GM21367 (cell line): Measurements from ENCODE around the gene SUPT16H.
"Not testable (repeated sequence)": the region's sequence is repeated elsewhere in the genome, so short reads cannot be mapped to it uniquely, and the experiment has no call there.

Source experiments
- ATAC-seq: cut with Tn5 transposase; IDR thresholded peaks from one replicate; pipeline ENCODE4 v1.9.1; 2021; ENCODE audit not compliant: unreplicated experiment

Gene SUPT16H

DNA sequence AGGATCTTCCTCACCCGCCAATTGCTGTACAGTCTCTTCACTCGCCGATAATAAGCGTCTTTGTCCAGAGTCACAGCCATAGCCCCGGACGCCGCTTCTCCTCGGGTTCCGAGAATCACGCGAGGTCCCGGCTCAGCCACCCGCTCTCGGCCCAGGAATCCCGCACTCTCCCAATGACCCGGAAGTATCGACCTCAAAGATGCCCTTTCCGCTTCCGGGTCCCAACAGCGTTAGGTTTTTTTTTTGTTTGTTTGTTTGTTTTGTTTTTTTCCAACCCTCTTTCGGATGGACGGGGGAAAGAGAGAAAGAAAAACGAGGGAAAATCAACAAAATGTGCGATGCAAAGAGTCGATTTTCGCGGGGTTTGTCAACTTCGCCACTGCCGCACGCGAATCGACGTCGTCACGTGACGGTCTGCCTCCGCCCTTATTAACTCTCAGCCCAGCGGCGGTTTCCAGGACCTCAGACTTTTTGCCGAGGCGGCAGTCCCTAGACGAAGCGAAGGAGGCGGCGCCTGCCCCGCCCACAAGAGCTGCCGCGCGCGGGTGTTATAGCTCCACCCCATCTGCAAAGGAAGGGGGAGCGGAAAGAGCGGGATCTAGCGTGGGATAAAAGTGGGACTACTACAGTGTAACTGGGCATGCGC is at the start of gene SUPT16H:
SUPT16H (minus strand) TSS at position 172 of the 646 bp plus-strand sequence; CDS start at position 80, 92 bp downstream.
- peak; percentile 88 for ATAC-seq

DNA sequence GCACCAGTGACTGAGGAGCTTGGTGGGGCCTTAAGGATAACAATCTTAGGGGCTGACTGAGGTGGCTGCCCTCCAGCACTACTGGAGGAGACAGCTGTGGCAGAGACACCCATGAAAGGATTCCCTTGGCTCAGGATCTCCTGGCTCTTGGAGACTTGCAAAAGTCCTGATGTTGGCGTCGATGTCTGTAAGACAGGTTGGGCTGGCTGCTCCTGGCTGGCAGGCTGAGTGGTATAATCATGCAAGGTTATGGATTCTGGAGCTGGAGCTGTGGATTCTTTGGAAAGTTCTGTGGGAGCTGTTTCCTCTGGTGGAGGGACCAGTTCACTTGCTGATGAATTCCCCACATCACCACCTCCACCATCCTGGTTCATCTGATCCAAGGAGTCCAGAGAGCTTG is 47.3 kb upstream of the SUPT16H start:
- ATAC-seq, result no peak

DNA sequence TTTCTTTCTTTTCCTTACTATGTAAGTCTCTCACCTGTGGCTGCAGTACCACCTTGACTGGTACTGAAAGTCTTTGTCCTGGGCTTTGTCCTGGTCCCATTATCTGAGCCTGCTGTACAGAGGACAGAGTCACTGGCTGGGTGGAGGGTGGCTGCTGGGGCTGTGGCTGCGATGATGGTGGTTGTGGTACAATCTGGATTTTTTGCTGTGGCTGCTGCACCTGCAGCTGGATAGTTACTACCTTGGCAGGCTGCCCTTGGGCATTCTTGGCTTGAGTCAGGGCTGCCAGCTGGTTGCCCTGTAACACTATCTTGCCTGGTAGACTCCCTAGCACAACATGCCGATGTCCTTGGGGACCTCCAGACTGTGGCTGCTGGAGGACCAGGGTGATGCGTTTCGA is 45.1 kb upstream of the SUPT16H start:
- no peak for ATAC-seq

DNA sequence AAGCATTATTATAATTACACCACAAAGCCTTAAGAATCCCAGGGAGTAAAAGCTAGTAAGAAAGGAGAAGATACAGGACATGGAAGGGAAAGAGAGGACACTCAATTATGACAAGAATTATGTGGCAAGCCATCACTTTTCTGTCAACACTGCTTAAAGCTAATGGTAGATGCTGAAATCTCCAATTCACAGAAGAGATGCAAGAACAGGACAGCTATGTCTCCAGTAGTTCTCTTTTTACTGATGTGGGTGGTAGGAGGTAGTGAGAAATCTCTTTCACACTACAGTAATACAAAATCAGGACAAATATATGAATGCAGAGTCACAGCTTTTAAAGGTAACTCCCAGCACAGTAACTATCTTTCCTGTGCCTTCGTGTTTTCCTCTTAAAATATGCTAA is 42.9 kb upstream of the SUPT16H start:
- no peak for ATAC-seq

DNA sequence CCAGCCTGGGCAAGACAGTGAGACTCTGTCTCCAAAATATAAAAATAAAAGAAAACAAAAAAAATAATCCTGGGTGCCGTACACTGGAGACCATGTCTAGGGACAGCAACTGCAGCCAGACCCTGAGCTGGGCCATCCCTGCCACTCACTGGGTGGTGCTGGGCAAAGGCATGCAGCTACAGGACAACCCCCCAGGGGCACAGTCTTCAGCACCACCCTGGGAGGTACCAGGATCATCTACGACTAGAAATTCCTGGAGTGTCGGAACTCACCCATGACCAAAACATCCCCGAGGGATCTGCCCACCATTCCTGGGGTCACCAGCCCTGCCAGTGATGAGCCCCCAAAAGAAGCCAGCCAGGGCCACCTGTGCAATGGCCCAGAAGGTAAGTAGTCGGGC is 35.7 kb upstream of the SUPT16H start:
- ATAC-seq, result no peak

DNA sequence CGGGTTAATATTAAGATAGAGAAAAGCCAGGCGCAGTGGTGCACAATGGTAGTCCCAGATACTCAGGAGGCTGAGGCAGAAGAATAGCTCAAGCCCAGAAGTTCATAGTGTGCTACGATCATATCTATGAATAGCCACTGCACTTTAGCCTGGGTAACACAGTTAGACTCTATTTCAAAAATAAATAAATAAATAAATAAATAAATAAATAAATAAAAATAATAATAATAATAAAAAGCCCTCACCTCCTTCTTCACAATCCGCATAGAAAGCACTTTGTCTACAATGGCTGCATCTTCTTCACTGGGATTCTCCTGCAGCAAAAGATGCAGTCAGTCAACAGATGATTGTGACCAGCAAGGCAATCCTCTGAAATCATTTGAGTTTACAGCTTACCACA is 31.5 kb upstream of the SUPT16H start:
- no peak for ATAC-seq

DNA sequence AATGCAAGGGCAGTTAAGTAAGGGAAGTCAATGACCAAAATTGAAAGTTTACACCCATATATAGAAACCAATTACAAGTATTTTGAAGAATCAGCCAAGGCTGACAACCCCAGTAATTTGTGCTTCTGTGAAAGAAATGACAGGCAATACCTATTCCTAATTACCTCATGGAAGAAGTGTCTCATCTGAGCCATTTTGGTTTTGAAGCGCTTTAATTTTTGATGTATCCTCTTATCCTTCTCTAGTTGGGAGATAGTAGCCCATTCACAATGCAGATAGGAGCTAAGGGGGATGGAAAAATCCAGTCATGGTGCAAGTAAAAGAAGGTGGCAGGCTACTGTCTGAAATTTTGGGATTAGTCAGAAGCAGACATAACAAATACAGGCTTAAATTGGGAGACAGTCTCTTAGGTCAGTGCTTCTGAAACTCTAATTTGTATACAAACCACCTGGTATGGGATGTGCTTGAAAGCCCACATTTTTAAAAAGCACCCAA is 30.4 kb upstream of the SUPT16H start:
- ATAC-seq, result no peak

DNA sequence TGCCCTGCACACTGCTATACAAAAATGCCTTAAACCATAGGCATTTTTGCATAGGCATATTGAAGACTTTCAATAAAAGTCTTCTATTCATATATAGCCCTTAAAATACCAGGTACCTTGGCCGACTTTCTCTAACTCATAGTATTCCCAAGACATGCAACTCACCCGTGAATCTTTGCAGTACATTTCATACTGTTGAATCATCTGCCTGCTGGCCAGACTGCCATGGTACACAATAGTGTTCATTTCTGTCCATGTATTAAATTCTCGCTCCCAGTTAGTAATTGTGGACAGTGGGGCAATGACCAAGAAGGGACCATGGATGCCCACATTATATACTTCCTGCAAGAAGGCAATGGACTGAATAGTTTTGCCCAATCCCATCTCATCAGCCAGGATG is 24.3 kb upstream of the SUPT16H start:
- no peak for ATAC-seq

DNA sequence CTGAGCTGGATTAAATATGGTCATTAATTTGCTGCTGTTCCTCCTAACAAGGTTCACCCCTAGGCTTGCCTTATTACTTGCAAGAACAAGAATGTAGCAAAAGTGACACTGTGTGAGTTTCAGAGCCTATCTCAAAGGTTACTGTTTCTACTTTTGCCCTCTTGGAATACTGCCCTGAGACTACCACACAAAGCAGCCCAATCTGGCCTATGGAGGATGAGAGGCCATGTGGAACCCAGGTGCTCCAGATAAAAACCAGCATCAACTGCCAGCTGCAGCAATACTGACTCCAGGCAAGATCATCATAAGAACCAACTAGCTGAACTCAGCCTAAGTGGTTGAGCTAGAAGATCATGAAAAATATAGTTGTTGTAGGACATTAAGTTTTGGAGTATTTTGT is 22.4 kb upstream of the SUPT16H start:
- no peak for ATAC-seq

DNA sequence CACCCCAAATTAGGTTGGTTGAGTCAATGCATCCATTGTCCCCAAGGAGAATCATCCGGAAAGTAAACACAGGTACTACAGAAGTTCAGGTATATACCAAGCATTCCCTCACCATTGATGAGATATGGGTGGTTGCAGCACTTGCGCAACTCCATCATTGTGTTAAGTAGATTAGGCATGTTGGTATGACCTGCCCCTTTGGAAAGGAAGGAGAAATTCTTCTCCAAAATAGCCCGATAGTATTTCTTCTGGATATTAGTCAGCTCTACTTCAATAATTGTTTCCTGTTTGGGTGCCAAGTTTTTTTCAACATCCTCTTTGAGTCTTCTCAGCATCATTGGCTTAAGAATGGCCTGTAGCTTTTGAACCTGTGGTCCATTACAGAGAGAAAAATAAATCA is 21.3 kb upstream of the SUPT16H start:
- ATAC-seq, result no peak

DNA sequence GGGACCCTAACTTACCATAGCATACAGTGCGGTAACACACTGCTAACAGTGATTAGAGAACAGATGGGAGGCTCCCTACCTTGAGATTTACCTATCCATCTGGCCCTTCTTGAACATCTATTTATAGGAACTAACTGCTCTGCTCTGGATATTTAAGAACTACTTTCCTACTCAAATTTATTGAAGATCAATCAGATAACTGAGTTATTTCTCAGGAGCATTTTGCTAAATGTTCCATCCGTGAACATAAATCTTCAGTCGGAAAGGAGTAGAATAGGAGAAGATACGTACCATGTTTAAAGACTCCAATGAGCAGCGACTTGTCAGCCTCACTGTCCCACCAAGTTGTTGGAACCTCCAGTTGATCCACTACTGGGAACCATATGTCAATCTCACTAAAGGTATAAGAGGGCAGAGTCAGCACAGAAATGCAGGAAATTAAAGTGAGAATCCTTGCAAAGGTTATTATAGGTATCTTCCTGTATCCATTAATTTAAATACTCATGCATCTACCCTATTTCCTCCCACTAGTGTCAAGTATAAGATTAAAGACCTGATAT is 15.6 kb upstream of the SUPT16H start:
- no peak for ATAC-seq

DNA sequence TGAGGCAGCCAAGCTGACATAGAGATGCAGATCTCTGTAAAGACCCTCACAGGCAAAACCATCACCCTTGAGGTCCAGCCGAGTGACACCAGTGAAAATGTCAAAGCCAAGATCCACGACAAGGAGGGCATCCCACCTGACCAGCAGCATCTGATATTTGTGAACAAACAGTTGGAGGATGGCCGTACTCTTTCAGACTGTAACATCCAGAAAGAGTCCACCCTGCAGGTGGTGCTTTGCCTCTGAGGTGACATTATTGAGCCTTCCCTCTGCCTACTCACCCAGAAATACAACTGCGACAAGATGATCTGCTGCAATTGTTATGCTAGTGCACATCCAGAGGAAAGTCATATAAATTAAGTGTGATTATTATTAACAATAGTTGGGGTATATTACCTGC is 15.1 kb upstream of the SUPT16H start:
- no peak for ATAC-seq

DNA sequence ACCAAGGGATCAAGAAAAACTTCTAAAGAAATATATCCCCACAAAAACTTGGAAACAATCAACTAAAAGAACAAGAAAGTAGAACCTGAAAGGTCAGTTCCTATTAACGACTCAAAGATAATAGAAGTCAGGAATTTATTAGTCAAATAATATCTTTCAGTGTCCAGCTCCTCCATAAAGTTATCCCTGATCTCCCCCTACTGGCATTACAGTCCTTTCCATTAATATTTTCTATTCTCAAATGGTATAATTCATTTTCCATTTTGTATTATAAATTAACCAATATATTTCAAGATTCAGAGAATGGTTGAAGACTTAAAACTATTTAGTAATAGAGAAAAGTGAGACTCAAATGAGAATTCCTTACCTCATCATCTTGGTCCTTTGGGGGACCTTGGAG is 11.6 kb upstream of the SUPT16H start:
- ATAC-seq, result no peak

DNA sequence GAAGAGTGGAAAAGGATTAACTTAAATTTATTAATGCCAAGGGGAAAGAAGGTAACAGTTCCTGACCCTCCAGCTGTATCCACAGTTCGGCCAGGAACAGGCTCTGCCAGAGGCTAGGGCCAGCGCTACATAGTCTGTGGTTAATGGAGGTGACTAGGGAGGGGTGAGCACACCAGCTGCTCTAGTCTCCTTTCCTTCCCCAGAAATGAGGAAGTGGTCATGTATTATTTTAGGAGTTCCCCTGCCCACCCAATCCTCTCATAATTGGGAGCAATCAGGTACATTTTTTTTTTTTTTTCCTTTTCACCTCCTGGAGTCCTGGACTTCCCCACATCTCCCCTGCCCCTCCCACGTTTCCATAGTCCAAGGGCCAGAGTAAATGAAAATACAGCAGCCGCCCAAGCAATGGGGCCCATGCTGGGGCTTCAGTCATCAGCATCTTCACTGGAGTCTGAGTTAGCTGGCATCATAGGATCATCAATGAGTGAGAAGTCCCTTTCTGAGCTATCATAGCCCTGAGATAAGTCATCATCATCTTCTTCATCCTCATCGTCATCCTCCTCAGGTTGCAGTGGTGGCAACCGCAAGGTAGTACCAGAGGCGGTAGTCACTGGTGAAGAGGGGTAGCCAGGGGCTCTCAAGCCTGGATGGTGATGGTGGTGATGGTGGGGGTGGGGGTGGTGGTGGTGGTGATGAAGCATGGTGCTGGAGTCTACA is 1.5 kb upstream of the SUPT16H start:
- ATAC-seq, result no peak

DNA sequence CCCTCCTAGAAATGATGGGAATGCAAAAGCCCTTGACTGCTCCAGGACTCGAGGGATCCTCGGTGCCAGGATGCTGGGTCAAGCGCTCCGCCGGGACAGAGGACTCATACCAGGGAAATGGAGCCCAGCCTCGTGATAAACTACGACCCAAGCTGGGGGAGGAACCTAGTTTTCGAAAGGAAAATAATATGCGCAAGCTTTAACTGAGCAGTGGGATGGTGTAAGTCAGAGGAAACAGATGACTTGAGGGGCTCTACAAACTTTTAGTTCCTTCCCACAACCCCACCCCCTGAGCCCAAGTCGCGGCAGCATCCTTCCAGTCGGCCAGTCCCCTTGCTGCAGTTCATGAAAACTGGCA is 654 bp upstream of the SUPT16H start:
- ATAC-seq, result peak; percentile 10

DNA sequence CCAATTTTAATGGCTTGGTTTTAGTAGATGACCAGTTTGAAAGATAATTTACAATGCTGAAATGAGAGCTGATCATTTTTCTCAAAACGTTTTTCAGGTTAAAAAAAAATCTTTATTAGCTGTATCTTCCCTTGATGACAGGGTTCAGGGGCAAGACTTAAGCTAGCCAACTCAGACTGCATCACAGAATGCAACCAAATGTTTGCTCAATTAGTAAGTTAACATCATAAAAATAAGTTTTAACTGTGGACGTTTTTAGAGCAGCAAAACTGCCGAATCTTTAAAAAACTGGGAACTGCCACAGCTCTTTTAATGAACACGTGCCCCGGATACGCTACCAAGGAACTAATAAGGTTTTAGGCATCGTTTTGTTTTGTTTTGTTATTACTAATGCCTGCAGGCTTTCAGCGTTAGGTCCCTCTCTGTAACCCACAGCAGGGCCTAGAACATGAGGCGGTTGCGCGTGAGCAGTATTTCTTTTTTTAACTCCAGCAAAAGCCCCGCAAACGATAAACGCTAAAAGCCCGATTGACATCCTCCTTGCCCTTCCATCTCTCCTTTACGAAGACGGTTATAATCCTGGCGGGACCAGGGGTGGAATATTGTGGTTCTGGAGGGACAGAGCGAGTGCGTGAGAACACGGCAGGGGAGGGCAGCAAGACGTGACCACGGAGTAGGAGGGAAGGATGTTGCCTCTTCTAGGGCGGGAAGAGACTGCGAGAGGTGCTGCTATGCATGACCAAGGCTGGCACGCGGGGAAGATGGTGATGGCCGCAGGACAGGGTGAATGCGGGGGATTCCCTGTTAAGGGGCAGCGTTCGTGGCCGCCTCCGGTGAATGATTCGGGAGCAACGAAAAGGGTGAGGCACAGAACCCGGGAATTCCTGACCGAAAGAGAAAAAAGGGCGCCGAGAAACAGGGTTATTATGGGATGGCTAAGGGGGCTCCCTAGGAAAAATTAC is 652 bp downstream of the SUPT16H start:
- no peak for ATAC-seq

DNA sequence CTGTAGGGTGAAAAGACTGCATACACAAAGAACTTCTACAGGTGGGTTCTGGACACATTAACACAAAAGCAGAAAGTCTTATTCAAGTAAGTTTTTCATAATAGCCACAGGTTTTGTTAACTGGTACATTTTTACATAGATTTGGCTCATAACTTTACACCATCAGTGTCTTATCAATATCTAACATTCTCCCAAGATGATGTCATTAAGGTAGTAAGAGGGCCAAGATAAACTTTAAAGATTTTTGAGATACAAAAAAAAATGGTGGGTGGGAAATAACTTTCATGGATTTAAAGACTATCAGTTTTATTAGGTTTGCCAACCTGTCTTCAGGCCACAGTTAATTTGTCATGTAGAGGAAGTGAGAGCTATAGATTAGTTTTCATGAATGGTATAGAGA is 1.7 kb downstream of the SUPT16H start:
- no peak for ATAC-seq

DNA sequence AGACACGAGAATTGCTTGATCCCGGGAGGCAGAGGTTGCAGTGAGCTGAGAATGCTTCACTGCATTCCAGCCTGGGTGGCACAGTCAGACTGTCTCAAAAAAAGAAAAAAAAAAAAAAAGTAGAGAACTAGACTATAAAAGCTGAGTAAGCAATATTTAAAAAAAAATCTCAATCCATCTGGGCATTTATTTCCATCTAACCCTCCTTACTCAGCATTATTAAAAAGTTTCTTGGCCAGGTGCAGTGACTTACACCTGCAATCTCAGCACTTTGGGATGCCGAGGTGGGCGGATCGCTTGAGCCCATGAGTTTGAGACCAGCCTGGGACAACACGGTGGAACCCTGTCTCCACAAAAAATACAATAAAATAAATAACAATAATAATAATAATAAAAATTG is 4.5 kb downstream of the SUPT16H start:
- ATAC-seq, result no peak

DNA sequence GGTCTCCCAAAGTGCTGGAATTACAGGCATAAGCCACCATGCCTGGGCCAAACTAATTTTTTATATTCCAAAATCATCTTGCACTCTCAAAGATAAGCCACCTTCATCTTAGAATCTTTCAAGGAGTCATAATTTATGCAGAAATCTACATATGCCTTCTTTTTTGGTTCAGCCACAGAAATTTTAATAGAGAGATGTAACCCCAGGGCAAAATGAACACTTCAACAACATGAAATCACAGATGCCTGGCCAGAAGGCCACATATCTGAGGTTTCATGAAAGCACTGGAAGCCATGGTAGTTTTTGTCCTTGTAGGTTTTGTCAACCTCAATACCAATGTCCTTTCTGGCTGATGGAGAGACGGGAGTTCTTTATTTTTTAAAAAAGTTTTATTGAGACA is 9.8 kb downstream of the SUPT16H start:
- no peak for ATAC-seq

DNA sequence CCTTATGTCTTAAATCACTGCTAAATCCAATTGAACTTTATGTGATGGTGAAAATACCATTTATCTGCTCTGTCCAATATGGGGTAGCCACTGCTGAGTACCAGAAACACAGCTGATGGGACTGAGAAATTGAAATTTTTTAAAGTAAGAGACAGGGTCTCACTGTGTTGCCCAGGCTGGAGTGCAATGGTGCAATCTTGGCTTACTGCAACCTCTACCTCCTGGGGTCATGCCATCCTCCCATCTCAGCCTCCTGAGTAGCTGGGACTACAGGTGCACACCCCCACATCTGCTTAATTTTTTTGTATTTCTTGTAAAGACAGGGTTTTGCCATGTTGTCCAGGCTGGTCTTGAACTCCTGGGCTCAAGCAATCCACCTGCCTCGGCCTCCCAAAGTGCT is 11.0 kb downstream of the SUPT16H start:
- ATAC-seq, result not testable (repeated sequence)

DNA sequence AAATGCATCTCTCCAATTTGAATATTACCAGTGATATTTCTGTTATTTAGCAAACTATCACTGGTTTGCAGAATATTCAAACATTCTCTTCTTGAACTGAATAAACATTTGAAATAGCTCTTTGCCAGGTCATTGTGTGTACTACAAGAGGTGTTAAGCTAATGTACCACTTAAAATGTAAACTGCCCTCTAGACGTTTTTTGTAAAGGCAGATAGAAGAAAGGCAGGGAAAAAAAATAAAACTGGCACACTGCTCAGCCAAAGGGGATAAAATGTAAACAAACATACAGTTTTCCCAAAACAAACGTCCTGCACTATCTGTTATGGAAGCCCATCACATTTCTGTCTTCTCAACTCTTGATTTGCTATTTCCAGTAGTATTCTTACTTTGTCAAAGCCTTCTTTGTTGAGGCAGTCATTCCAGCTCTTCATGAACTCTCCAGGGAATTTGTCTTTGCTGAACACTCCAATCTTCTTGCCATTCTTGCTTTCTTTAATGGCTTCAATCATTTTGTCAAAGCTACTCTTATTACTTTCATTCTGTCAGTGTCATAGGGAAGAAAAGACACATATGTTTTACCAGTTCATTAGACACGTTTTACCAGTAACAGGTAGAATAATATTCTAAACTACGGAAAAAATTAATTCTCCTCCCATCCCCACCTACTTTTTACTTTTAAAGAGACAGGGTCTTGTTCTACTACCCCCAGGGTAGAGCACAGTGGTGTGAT is 13.7 kb downstream of the SUPT16H start:
- ATAC-seq, result no peak
